HCT116 (cell line): ENCODE measurements around the gene TBRG1.

Experiments
- EZH2 ChIP-seq: fragments of 200-600 bp; sonication (generic); IDR thresholded peaks from 2 replicates; pipeline ENCODE4 v1.6.1; 2017; ENCODE audit warnings: antibody characterized with exemption, mixed run types
- FOSL1 ChIP-seq: IDR thresholded peaks from 2 replicates; pipeline ENCODE4 v1.6.1; 2012; ENCODE audit warnings: low read depth
- MAX ChIP-seq: IDR thresholded peaks from 2 replicates; pipeline ENCODE4 v1.6.1; 2012
- POLR2AphosphoS5 ChIP-seq: IDR thresholded peaks from 2 replicates; pipeline ENCODE4 v1.6.1; 2011; ENCODE audit warnings: mild to moderate bottlenecking, low read depth, low read length, moderate library complexity
- RAD21 ChIP-seq: IDR thresholded peaks from 2 replicates; pipeline ENCODE4 v1.6.1; 2012; ENCODE audit warnings: low read depth, mild to moderate bottlenecking
- SP1 ChIP-seq: IDR thresholded peaks from 2 replicates; pipeline ENCODE4 v1.6.1; 2012; ENCODE audit warnings: low read depth
- YY1 ChIP-seq: IDR thresholded peaks from 2 replicates; pipeline ENCODE4 v1.6.1; 2011; ENCODE audit warnings: low read length, low read depth, moderate library complexity, mild to moderate bottlenecking; ENCODE audit not compliant: insufficient replicate concordance; ENCODE audit errors: extremely low read depth
- TF ChIP-seq, protein P1 (sequence below), 3 experiments: fragments of 200-600 bp in 1 of 3; sonication (generic) in 1 of 3; IDR thresholded peaks in 2 of 3; conservative IDR thresholded peaks in 1 of 3; 2 replicates each; pipeline ENCODE4 v1.5.1; 2012 to 2017; ENCODE audit warnings: low read depth in 2 of 3, low read length in 2 of 3, antibody characterized with exemption in 1 of 3, borderline replicate concordance in 1 of 3, control low read depth in 1 of 3, mild to moderate bottlenecking in 1 of 3, mixed read lengths in 1 of 3, mixed run types in 1 of 3, moderate library complexity in 1 of 3; ENCODE audit not compliant: insufficient read depth in 1 of 3

GRCh38 chr11:124635932-124636331, 13.3 kb downstream of the TBRG1 start:
- TF ChIP-seq, protein P1, sequence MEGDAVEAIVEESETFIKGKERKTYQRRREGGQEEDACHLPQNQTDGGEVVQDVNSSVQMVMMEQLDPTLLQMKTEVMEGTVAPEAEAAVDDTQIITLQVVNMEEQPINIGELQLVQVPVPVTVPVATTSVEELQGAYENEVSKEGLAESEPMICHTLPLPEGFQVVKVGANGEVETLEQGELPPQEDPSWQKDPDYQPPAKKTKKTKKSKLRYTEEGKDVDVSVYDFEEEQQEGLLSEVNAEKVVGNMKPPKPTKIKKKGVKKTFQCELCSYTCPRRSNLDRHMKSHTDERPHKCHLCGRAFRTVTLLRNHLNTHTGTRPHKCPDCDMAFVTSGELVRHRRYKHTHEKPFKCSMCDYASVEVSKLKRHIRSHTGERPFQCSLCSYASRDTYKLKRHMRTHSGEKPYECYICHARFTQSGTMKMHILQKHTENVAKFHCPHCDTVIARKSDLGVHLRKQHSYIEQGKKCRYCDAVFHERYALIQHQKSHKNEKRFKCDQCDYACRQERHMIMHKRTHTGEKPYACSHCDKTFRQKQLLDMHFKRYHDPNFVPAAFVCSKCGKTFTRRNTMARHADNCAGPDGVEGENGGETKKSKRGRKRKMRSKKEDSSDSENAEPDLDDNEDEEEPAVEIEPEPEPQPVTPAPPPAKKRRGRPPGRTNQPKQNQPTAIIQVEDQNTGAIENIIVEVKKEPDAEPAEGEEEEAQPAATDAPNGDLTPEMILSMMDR (IDR thresholded peaks at IDR 0.05 in 2 of 3, conservative IDR thresholded peaks at IDR 0.05 in 1 of 3; ENCODE audit: borderline replicate concordance in 1 of 3, insufficient read depth in 1 of 3, low read depth in 2 of 3, low read length in 2 of 3), result no peak
- TF ChIP-seq RAD21, result no peak
- no peak for TF ChIP-seq YY1
- TF ChIP-seq SP1, result no peak
- no peak for TF ChIP-seq POLR2AphosphoS5
- TF ChIP-seq EZH2, result no peak
- TF ChIP-seq FOSL1, result no peak
- no peak for TF ChIP-seq MAX
